HepG2 (cell line): ENCODE results near the gene FBXW2. TPM values are rescaled to one million over a fixed set of nuclear protein-coding genes. Genes with fewer than 3 reads are reported as not detected.
A peak's percentile ranks its signal among the peaks of the same experiment; 100 is the strongest.

Experiments
- ESRRA ChIP-seq: sonication (generic); formaldehyde crosslinking; IDR thresholded peaks from 2 replicates; pipeline ENCODE4 v1.5.1; 2020; ENCODE audit warnings: mild to moderate bottlenecking, low read depth, missing genetic modification reagents
- ISX ChIP-seq: sonication (generic); formaldehyde crosslinking; conservative IDR thresholded peaks from 2 replicates; pipeline ENCODE4 v1.5.0; 2020; ENCODE audit warnings: missing genetic modification reagents
- PHB2 ChIP-seq: fragments of 450-650 bp; IDR thresholded peaks from 2 replicates; pipeline ENCODE4 v1.6.1; 2018; ENCODE audit not compliant: partially characterized antibody
- RFX5 ChIP-seq: IDR thresholded peaks from 2 replicates; pipeline ENCODE4 v1.6.1; 2011; ENCODE audit warnings: low read depth, low read length, improper control_type of control experiment
- SOX13 ChIP-seq, 3 experiments: fragments of 450-650 bp in 1 of 3; sonication (generic) in 1 of 3; formaldehyde crosslinking in 1 of 3; IDR thresholded peaks in 2 of 3; conservative IDR thresholded peaks in 1 of 3; 2 replicates each; pipeline versions ENCODE4 v1.5.0 to v1.6.1; 2016 to 2020; ENCODE audit warnings: antibody characterized with exemption in 1 of 3, mild to moderate bottlenecking in 1 of 3, missing compliant biosample characterization in 1 of 3, missing genetic modification reagents in 1 of 3, moderate library complexity in 1 of 3
- YEATS4 ChIP-seq: sonication (generic); formaldehyde crosslinking; IDR thresholded peaks from 2 replicates; pipeline ENCODE4 v1.4.0; 2020; ENCODE audit warnings: missing genetic modification reagents, borderline replicate concordance
- ZNF180 ChIP-seq: sonication (generic); formaldehyde crosslinking; IDR thresholded peaks from 2 replicates; pipeline ENCODE4 v1.4.0; 2020; ENCODE audit warnings: low read depth, missing genetic modification reagents, borderline replicate concordance
- ZNF546 ChIP-seq: sonication (generic); formaldehyde crosslinking; conservative IDR thresholded peaks from 2 replicates; pipeline ENCODE4 v1.8.1; 2023; ENCODE audit warnings: mild to moderate bottlenecking, missing genetic modification reagents
- ZNF720 ChIP-seq: sonication (generic); formaldehyde crosslinking; IDR thresholded peaks from 2 replicates; pipeline ENCODE4 v1.4.0; 2020; ENCODE audit warnings: missing genetic modification reagents
- ZNF839 ChIP-seq: sonication (generic); formaldehyde crosslinking; IDR thresholded peaks from 2 replicates; pipeline ENCODE4 v1.4.0; 2020; ENCODE audit warnings: missing genetic modification reagents, mild to moderate bottlenecking, borderline replicate concordance
- polyA plus RNA-seq, 8 experiments: library from polyadenylated mRNA; depleted of rRNA in 3 of 8; stranded (reverse) in 7 of 8; unstranded in 1 of 8; fragments of >200 nt; fragmentation: Illumina TruSeq in 4 of 8; extraction: Trizol in 4 of 8; gene quantifications; 2 replicates each; pipeline versions ENCODE4 v1.2.1 to v1.2.3, GENCODE V29; 2011 to 2016; ENCODE audit warnings: low read depth in 4 of 8, missing spikeins in 1 of 8, mixed read lengths in 1 of 8; ENCODE audit not compliant: insufficient read depth in 1 of 8
- total RNA-seq, 5 experiments: library from RNA; depleted of rRNA; stranded (reverse); fragments of >200 nt; fragmentation: Illumina TruSeq; extraction: Trizol; gene quantifications; 2 replicates each; pipeline ENCODE4 v1.2.3, GENCODE V29; 2016; ENCODE audit warnings: low read depth in 1 of 5
- TF ChIP-seq, protein P1 (sequence below): sonication (generic); formaldehyde crosslinking; IDR thresholded peaks from 2 replicates; pipeline ENCODE4 v1.4.0; 2020; ENCODE audit warnings: mild to moderate bottlenecking, missing genetic modification reagents
- TF ChIP-seq, protein P2 (sequence below): sonication (generic); formaldehyde crosslinking; IDR thresholded peaks from 2 replicates; pipeline ENCODE4 v1.5.0; 2020; ENCODE audit warnings: mild to moderate bottlenecking, missing genetic modification reagents, borderline replicate concordance
- TF ChIP-seq, protein P3 (sequence below): sonication (generic); formaldehyde crosslinking; IDR thresholded peaks from 2 replicates; pipeline ENCODE4 v1.4.0; 2020; ENCODE audit warnings: missing genetic modification reagents

FBXW2 gene
- total and polyA plus RNA-seq, 2 of the 13 experiments (the other 11 are each of a cell fraction or from before 2014, with no cell fraction given): 35.4 to 43.1 TPM

DNA sequence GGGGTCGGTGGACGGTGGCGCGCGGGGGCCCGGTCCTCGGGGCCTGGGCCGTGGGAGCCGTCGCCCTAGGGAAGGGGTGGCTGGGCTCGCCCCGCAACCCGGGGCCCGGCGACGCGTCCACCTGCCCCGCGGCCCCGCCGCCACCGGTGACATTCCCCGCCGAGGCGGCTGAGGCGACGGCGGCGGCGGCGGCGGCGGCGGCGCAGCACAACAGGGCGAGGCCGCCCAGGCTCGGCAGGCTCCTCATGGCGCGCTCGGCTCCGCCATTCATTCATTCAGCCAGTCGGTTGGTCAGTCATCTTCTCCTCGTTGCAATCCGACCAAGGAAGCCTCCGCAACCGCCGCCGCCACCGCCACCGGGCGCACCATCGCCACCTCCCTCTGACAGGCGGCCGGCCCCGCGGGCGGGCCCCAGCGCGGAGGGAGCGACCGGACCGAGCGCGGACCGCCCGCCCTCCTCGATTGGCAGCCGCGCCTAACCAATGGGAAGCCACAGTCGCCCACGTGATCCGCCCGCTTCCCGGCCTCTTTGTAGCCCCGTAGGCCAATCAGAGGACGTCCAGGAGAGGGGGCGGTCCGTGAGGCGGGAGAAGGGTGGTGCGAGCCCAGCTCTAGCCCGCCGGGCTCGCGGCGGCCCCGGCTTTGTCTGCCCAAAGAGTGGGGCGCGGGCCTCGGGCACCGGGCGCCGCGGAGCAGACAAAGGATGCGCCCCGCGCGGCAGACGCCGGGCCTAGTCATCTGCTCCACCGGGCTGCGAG lies 78.9 kb downstream of the FBXW2 start, which contains the start of gene MEGF9 (continued):
- TF ChIP-seq SOX13 (IDR thresholded peaks at IDR 0.05) (no peak), SOX13 (CRISPR knock-in tag; conservative IDR thresholded peaks at IDR 0.05 in 1 of 2, IDR thresholded peaks at IDR 0.05 in 1 of 2) (peak in 1 of 2 experiments; percentile 58; a peak in 2 of 4 replicates), ZNF720 (no peak), ESRRA (CRISPR knock-in tag) (0 out of 2 replicates have a peak, but pooled peaks have one; percentile 11), ZNF839 (CRISPR knock-in tag) (no peak), PHB2 (no peak), YEATS4 (CRISPR knock-in tag) (peak; percentile 58), ZNF180 (CRISPR knock-in tag) (no peak), RFX5 (no peak), ISX (CRISPR knock-in tag) (no peak), ZNF546 (CRISPR knock-in tag) (no peak)
- TF ChIP-seq, protein P1, sequence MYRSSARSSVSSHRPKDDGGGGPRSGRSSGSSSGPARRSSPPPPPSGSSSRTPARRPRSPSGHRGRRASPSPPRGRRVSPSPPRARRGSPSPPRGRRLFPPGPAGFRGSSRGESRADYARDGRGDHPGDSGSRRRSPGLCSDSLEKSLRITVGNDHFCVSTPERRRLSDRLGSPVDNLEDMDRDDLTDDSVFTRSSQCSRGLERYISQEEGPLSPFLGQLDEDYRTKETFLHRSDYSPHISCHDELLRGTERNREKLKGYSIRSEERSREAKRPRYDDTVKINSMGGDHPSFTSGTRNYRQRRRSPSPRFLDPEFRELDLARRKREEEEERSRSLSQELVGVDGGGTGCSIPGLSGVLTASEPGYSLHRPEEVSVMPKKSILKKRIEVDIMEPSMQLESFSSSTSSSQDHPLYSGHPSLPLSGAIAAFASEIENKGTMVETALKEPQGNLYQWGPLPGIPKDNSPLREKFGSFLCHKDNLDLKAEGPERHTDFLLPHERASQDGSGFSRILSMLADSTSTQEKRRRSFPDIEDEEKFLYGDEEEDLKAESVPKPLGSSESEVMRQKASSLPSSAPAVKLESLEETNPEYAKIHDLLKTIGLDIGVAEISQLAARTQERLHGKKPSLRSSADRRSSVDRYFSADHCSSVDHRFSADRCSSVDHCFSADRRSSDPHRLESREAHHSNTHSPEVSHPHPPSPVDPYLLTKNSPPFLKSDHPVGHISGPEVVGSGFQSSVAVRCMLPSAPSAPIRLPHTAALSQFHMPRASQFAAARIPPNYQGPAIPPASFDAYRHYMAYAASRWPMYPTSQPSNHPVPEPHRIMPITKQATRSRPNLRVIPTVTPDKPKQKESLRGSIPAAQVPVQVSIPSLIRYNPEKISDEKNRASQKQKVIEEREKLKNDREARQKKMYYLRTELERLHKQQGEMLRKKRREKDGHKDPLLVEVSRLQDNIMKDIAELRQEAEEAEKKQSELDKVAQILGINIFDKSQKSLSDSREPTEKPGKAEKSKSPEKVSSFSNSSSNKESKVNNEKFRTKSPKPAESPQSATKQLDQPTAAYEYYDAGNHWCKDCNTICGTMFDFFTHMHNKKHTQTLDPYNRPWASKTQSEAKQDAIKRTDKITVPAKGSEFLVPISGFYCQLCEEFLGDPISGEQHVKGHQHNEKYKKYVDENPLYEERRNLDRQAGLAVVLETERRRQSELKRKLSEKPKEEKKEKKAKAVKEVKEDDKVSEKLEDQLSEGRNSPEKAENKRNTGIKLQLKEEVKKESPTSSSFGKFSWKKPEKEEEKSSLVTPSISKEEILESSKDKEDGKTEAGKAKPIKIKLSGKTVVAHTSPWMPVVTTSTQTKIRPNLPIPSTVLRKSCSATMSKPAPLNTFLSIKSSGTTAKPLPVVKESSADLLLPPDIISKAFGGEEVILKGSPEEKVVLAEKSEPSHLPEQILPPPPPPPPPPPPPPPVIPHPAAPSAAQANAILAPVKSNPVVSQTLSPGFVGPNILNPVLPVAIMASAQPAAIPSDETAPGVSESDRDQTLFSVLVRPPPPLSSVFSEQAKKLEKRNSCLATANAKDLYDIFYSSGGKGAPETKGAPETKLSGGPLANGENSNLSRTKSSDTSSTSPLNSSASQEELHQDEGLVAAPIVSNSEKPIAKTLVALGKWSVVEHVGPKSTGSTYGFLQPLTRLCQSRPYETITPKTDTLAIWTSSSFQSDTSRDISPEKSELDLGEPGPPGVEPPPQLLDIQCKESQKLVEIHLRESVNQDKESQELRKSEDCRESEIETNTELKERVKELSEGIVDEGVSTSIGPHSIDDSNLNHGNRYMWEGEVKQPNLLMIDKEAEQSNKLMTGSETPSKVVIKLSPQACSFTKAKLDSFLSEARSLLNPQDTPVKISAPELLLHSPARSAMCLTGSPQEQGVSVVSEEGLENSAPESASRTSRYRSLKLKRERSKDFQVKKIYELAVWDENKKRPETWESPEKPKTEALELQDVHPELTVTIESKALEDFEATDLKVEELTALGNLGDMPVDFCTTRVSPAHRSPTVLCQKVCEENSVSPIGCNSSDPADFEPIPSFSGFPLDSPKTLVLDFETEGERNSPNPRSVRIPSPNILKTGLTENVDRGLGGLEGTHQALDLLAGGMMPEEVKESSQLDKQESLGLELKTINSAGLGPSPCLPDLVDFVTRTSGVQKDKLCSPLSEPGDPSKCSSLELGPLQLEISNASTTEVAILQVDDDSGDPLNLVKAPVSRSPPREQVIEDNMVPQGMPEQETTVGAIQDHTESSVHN (CRISPR knock-in tag): no peak
- TF ChIP-seq, protein P2, sequence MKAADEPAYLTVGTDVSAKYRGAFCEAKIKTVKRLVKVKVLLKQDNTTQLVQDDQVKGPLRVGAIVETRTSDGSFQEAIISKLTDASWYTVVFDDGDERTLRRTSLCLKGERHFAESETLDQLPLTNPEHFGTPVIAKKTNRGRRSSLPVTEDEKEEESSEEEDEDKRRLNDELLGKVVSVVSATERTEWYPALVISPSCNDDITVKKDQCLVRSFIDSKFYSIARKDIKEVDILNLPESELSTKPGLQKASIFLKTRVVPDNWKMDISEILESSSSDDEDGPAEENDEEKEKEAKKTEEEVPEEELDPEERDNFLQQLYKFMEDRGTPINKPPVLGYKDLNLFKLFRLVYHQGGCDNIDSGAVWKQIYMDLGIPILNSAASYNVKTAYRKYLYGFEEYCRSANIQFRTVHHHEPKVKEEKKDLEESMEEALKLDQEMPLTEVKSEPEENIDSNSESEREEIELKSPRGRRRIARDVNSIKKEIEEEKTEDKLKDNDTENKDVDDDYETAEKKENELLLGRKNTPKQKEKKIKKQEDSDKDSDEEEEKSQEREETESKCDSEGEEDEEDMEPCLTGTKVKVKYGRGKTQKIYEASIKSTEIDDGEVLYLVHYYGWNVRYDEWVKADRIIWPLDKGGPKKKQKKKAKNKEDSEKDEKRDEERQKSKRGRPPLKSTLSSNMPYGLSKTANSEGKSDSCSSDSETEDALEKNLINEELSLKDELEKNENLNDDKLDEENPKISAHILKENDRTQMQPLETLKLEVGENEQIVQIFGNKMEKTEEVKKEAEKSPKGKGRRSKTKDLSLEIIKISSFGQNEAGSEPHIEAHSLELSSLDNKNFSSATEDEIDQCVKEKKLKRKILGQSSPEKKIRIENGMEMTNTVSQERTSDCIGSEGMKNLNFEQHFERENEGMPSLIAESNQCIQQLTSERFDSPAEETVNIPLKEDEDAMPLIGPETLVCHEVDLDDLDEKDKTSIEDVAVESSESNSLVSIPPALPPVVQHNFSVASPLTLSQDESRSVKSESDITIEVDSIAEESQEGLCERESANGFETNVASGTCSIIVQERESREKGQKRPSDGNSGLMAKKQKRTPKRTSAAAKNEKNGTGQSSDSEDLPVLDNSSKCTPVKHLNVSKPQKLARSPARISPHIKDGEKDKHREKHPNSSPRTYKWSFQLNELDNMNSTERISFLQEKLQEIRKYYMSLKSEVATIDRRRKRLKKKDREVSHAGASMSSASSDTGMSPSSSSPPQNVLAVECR (CRISPR knock-in tag): peak; percentile 65; the same call in 1 of the 2 replicates
- TF ChIP-seq, protein P3, sequence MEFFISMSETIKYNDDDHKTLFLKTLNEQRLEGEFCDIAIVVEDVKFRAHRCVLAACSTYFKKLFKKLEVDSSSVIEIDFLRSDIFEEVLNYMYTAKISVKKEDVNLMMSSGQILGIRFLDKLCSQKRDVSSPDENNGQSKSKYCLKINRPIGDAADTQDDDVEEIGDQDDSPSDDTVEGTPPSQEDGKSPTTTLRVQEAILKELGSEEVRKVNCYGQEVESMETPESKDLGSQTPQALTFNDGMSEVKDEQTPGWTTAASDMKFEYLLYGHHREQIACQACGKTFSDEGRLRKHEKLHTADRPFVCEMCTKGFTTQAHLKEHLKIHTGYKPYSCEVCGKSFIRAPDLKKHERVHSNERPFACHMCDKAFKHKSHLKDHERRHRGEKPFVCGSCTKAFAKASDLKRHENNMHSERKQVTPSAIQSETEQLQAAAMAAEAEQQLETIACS: no peak
